Endothelial cell of umbilical vein (primary cell): ENCODE results near the gene ARHGAP9. TPM values are rescaled to one million over a fixed set of nuclear protein-coding genes. Genes with fewer than 3 reads are reported as not detected.

Experiments used
- BruUV-seq: library from RNA; stranded (reverse); fragments of 400-500 nt; replicated peaks from 2 replicates; lab custom pipeline; 2021; lab: Mats Ljungman, UMichigan
- CTCF ChIA-PET: fragments of 300-600, 350-600 bp; sonication (Branson Sonifier 250); formaldehyde crosslinking; loops from one replicate; lab custom pipeline; 2021; ENCODE audit warnings: antibody characterized with exemption, inconsistent platforms; lab: Charles Lee
- POLR2A ChIA-PET: fragments of 300-600, 350-600 bp; sonication (Branson Sonifier 250); formaldehyde crosslinking; loops from one replicate; lab custom pipeline; 2021; ENCODE audit warnings: antibody characterized with exemption, inconsistent platforms; lab: Charles Lee
- DNase-seq: peaks from one replicate; pipeline ENCODE4 v3.0.0-alpha.2; 2011; ENCODE audit warnings: low read depth, low spot score
- FAIRE-seq: peaks from 2 replicates; lab custom pipeline; 2011; peaks lifted over from hg19 to GRCh38; lab: Jason Lieb, UNC
- H2AFZ ChIP-seq: 2 replicates; pipeline ENCODE4 v1.6.0; 2012; ENCODE audit warnings: low read depth, low read length, control low read depth, inconsistent platforms
- H3K27ac ChIP-seq: 2 replicates; pipeline ENCODE4 v1.5.1; 2011; ENCODE audit warnings: low read depth, mild to moderate bottlenecking, control low read depth, low read length, moderate library complexity; ENCODE audit not compliant: insufficient read depth
- H3K27me3 ChIP-seq, 2 experiments: 2 replicates each; pipeline versions ENCODE4 v1.6.0 to v1.6.1; 2011; ENCODE audit warnings: low read length in 2 of 2, mixed read lengths in 1 of 2; ENCODE audit not compliant: control insufficient read depth in 2 of 2, insufficient read depth in 2 of 2
- H3K36me3 ChIP-seq, 2 experiments: 2 replicates in 1 of 2; 3 replicates in 1 of 2; pipeline ENCODE4 v1.5.1; 2011; ENCODE audit warnings: low read length in 2 of 2, mild to moderate bottlenecking in 1 of 2, moderate library complexity in 1 of 2; ENCODE audit not compliant: control insufficient read depth in 2 of 2, insufficient read depth in 2 of 2; ENCODE audit errors: extremely low read depth in 1 of 2
- H3K4me1 ChIP-seq: 3 replicates; pipeline ENCODE4 v1.5.1; 2011; ENCODE audit warnings: mild to moderate bottlenecking, low read length; ENCODE audit not compliant: control insufficient read depth, insufficient read depth; ENCODE audit errors: extremely low read depth
- H3K4me2 ChIP-seq: 2 replicates; pipeline ENCODE4 v1.6.1; 2011; ENCODE audit warnings: low read length, control low read depth, mixed read lengths; ENCODE audit not compliant: insufficient read depth
- H3K4me3 ChIP-seq, 3 experiments: fragments of 200-600 bp in 1 of 3; sonication (generic), shearing (Covaris generic) in 1 of 3; replicated peaks in 1 of 3; 2 replicates each; pipeline ENCODE4 v1.5.1; 2011 to 2016; ENCODE audit warnings: control low read depth in 3 of 3, low read length in 3 of 3, mild to moderate bottlenecking in 2 of 3, inconsistent platforms in 1 of 3, low read depth in 1 of 3, moderate library complexity in 1 of 3; ENCODE audit not compliant: insufficient read depth in 1 of 3
- H3K79me2 ChIP-seq: 2 replicates; pipeline ENCODE4 v1.6.0; 2012; ENCODE audit warnings: low read length, inconsistent platforms; ENCODE audit not compliant: control insufficient read depth, insufficient read depth
- H3K9ac ChIP-seq: replicated peaks from 2 replicates; pipeline ENCODE3; 2011; ENCODE audit warnings: low read length, control low read depth; ENCODE audit not compliant: insufficient read depth; ENCODE audit errors: extremely low read depth
- H3K9me1 ChIP-seq: replicated peaks from 3 replicates; pipeline ENCODE4 v1.6.0; 2011; ENCODE audit warnings: mild to moderate bottlenecking, low read length; ENCODE audit not compliant: control insufficient read depth, insufficient read depth; ENCODE audit errors: extremely low read depth
- H3K9me3 ChIP-seq: replicated peaks from 2 replicates; pipeline ENCODE4 v1.5.1; 2012; ENCODE audit warnings: low read length, inconsistent platforms; ENCODE audit not compliant: control insufficient read depth, insufficient read depth
- H4K20me1 ChIP-seq: replicated peaks from 2 replicates; pipeline ENCODE3; 2011; ENCODE audit warnings: mild to moderate bottlenecking, low read length; ENCODE audit not compliant: control insufficient read depth, insufficient read depth; ENCODE audit errors: extremely low read depth
- EZH2 ChIP-seq: IDR thresholded peaks from 2 replicates; pipeline ENCODE4 v1.6.1; 2012; ENCODE audit warnings: borderline replicate concordance, low read depth, mild to moderate bottlenecking, moderate library complexity, low read length, inconsistent platforms; ENCODE audit not compliant: severe bottlenecking
- FOS ChIP-seq: IDR thresholded peaks from 2 replicates; pipeline ENCODE4 v1.6.1; 2011; ENCODE audit warnings: mild to moderate bottlenecking, low read length, moderate library complexity, borderline replicate concordance; ENCODE audit not compliant: insufficient read depth
- MAX ChIP-seq: IDR thresholded peaks from 2 replicates; pipeline ENCODE4 v1.6.1; 2011; ENCODE audit not compliant: insufficient read depth, insufficient read length
- POLR2A ChIP-seq: IDR thresholded peaks from 2 replicates; pipeline ENCODE4 v1.6.1; 2012; ENCODE audit warnings: low read depth, mild to moderate bottlenecking, control low read depth, low read length
- dilution Hi-C: fragments of 300-500 bp; cut with MboI; formaldehyde crosslinking; loops from one replicate; pipeline ENCODE4 v1.15.0; 2019; ENCODE audit warnings: low sequenced_read_pairs; ENCODE audit not compliant: extremely low pct_ligation_motif_present
- intact Hi-C: fragments of 100-400 bp; cut with micrococcal nuclease; formaldehyde crosslinking; loops from one replicate; pipeline ENCODE4 v1.10.0; 2022
- polyA plus RNA-seq, 4 experiments: library from polyadenylated mRNA; depleted of rRNA in 3 of 4; stranded (reverse) in 3 of 4; unstranded in 1 of 4; fragments of >200 nt; gene quantifications; 2 replicates each; pipeline versions ENCODE4 v1.2.1 to v1.2.3, GENCODE V29; 2011 to 2012; ENCODE audit warnings: missing spikeins in 1 of 4
- total RNA-seq: library from RNA; stranded (reverse); gene quantifications from 2 replicates; pipeline ENCODE4 v1.2.3, GENCODE V29; 2021

Gene ARHGAP9
- total and polyA plus RNA-seq, 2 donors (not counting 3 experiments of a cell fraction or from before 2014, with no cell fraction given), result 0.25 to 0.38 TPM

- DNase-seq (no peak), FAIRE-seq (no peak)
- no peak overlapping the region for H3K4me3 ChIP-seq
- no peak overlapping the region for H3K4me2 ChIP-seq
- H2AFZ ChIP-seq, result no peak overlapping the region
- peaks cover 25% of the 10 kb centered on the region for H3K4me1 ChIP-seq
- no peaks in the 10 kb centered on the region for H4K20me1 ChIP-seq
- no peak for TF ChIP-seq MAX
- no peak for TF ChIP-seq FOS
- TF ChIP-seq EZH2, result no peak
- TF ChIP-seq POLR2A, result no peak
- no peaks in the 10 kb centered on the region for H3K27me3 ChIP-seq
- H3K9me1 ChIP-seq, result no peaks in the 10 kb centered on the region
- H3K9me3 ChIP-seq, result no peaks in the 10 kb centered on the region
- peaks cover 22% of the 10 kb centered on the region for H3K79me2 ChIP-seq
- BruUV-seq, result no TSS peak
- intact Hi-C loops (loop anchor here (5.0 kb wide), 1 partner anchor 38 kb away; the partner anchor contains the start of gene MARS1), dilution Hi-C loops (no loop called here)
- POLR2A ChIA-PET, result no interaction called here
- CTCF ChIA-PET, result interaction anchor here (1.2 to 1.5 kb wide), 3 partner anchors 14 to 108 kb away, joined by 4 to 6 read pairs (median 5); partner anchors contain the start of genes B4GALNT1 and DCTN2
- H3K36me3 ChIP-seq, result peaks cover 9 to 36% of the 10 kb centered on the region in 2 experiments
- H3K9ac ChIP-seq, result no peak overlapping the region
- H3K27ac ChIP-seq, result no peak overlapping the region
Measured at GRCh38 chr12:57524814-57525614, 45.3 kb upstream of the ARHGAP9 start.
